Keratinocyte (primary cell): Measurements from ENCODE around the gene HSH2D. TPM values are rescaled to one million over a fixed set of nuclear protein-coding genes. Genes with fewer than 3 reads are reported as not detected.

Experiments
- DNase-seq: peaks from one replicate; pipeline ENCODE4 v3.0.0-alpha.2; 2011; ENCODE audit warnings: low read depth, missing footprints, low spot score
- FAIRE-seq: peaks from 2 replicates; lab custom pipeline; 2011; peaks lifted over from hg19 to GRCh38; lab: Jason Lieb, UNC
- H2AFZ ChIP-seq: 2 replicates; pipeline ENCODE4 v1.6.0; 2012; ENCODE audit warnings: low read length, control low read depth, inconsistent platforms; ENCODE audit not compliant: control insufficient read depth
- H3K27ac ChIP-seq: 2 replicates; pipeline ENCODE4 v1.5.1; 2011; ENCODE audit warnings: low read length; ENCODE audit not compliant: control insufficient read depth, insufficient read depth
- H3K27me3 ChIP-seq: 3 replicates; pipeline ENCODE4 v1.6.0; 2011; ENCODE audit warnings: low read length; ENCODE audit not compliant: control insufficient read depth, insufficient read depth; ENCODE audit errors: extremely low read depth
- H3K36me3 ChIP-seq, 2 experiments: 2 replicates in 1 of 2; 3 replicates in 1 of 2; pipeline ENCODE4 v1.5.1; 2011; ENCODE audit warnings: low read length in 2 of 2, mild to moderate bottlenecking in 1 of 2; ENCODE audit not compliant: control insufficient read depth in 2 of 2, insufficient read depth in 2 of 2; ENCODE audit errors: extremely low read depth in 1 of 2
- H3K4me1 ChIP-seq: 3 replicates; pipeline ENCODE4 v1.5.1; 2011; ENCODE audit warnings: low read length; ENCODE audit not compliant: control insufficient read depth, insufficient read depth; ENCODE audit errors: extremely low read depth
- H3K4me2 ChIP-seq: 3 replicates; pipeline ENCODE4 v1.6.0; 2011; ENCODE audit warnings: low read depth, low read length; ENCODE audit not compliant: control insufficient read depth, insufficient read depth; ENCODE audit errors: extremely low read depth
- H3K4me3 ChIP-seq, 3 experiments: fragments of 200-600 bp in 1 of 3; sonication (generic) in 1 of 3; 2 replicates in 2 of 3; 3 replicates in 1 of 3; pipeline ENCODE4 v1.5.1; 2011 to 2016; ENCODE audit warnings: low read length in 3 of 3, mild to moderate bottlenecking in 3 of 3, control low read depth in 2 of 3, inconsistent platforms in 1 of 3, low read depth in 1 of 3, mixed read lengths in 1 of 3, mixed run types in 1 of 3, moderate library complexity in 1 of 3; ENCODE audit not compliant: control insufficient read depth in 2 of 3, insufficient read depth in 2 of 3; ENCODE audit errors: extremely low read depth in 1 of 3
- H3K79me2 ChIP-seq: 2 replicates; pipeline ENCODE4 v1.6.0; 2012; ENCODE audit warnings: low read length; ENCODE audit not compliant: control insufficient read depth, insufficient read depth
- H3K9ac ChIP-seq: 3 replicates; pipeline ENCODE4 v1.6.0; 2011; ENCODE audit warnings: low read length; ENCODE audit not compliant: control insufficient read depth, insufficient read depth; ENCODE audit errors: extremely low read depth
- H3K9me1 ChIP-seq: 3 replicates; pipeline ENCODE4 v1.6.0; 2011; ENCODE audit warnings: low read length; ENCODE audit not compliant: control insufficient read depth, insufficient read depth; ENCODE audit errors: extremely low read depth
- H3K9me3 ChIP-seq: 2 replicates; pipeline ENCODE4 v1.5.1; 2012; ENCODE audit warnings: low read depth, low read length; ENCODE audit not compliant: control insufficient read depth
- H4K20me1 ChIP-seq: 3 replicates; pipeline ENCODE4 v1.6.0; 2011; ENCODE audit warnings: low read length; ENCODE audit not compliant: control insufficient read depth, insufficient read depth; ENCODE audit errors: extremely low read depth
- CTCF ChIP-seq, 3 experiments: IDR thresholded peaks in 1 of 3; conservative IDR thresholded peaks in 1 of 3; optimal IDR thresholded peaks in 1 of 3; 2 replicates in 2 of 3; 3 replicates in 1 of 3; pipeline versions ENCODE3 to v1.5.1; 2011; ENCODE audit warnings: low read length in 3 of 3, mild to moderate bottlenecking in 3 of 3, moderate library complexity in 2 of 3, control low read depth in 1 of 3, inconsistent platforms in 1 of 3; ENCODE audit not compliant: insufficient read depth in 2 of 3; ENCODE audit errors: extremely low read depth in 1 of 3
- EZH2 ChIP-seq: IDR thresholded peaks from one replicate; pipeline ENCODE4 v1.6.1; 2012; ENCODE audit warnings: inconsistent platforms, mild to moderate bottlenecking, low read length, moderate library complexity
- dilution Hi-C: fragments of 300-500 bp; cut with MboI; formaldehyde crosslinking; loops from one replicate; pipeline ENCODE4 v1.7.0; 2020; ENCODE audit warnings: low sequenced_read_pairs; ENCODE audit not compliant: extremely low pct_ligation_motif_present
- polyA plus RNA-seq, 5 experiments: library from polyadenylated mRNA; depleted of rRNA in 3 of 5; stranded (reverse) in 3 of 5; stranded (forward) in 1 of 5; unstranded in 1 of 5; fragments of >200 nt; gene quantifications; 1 replicate in 1 of 5; 2 replicates in 3 of 5; 3 replicates in 1 of 5; pipeline versions ENCODE4 v1.2.1 to v1.2.3, GENCODE V29; 2011 to 2012; ENCODE audit warnings: missing spikeins in 2 of 5, low read depth in 1 of 5, low replicate concordance in 1 of 5

Gene HSH2D
- polyA plus RNA-seq, 1 donor (not counting 4 experiments of a cell fraction or from before 2014, with no cell fraction given): 1.1 TPM

- Histone ChIP-seq H3K4me3 (no peak overlapping the region), H3K36me3 (no peaks in the 10 kb centered on the region), H3K9me3 (no peaks in the 10 kb centered on the region), H3K4me2 (no peak overlapping the region), H3K4me1 (peaks cover 11% of the 10 kb centered on the region), H3K9me1 (no peaks in the 10 kb centered on the region), H3K27me3 (no peaks in the 10 kb centered on the region), H3K79me2 (no peaks in the 10 kb centered on the region), H3K27ac (no peak overlapping the region), H3K9ac (no peak overlapping the region), H4K20me1 (no peaks in the 10 kb centered on the region), H2AFZ (no peak overlapping the region)
- FAIRE-seq (no peak), DNase-seq (no peak)
- dilution Hi-C loops: no loop called here
- TF ChIP-seq EZH2 (no peak), CTCF (optimal IDR thresholded peaks at IDR 0.05 in 1 of 3, IDR thresholded peaks at IDR 0.05 in 1 of 3, conservative IDR thresholded peaks at IDR 0.05 in 1 of 3; ENCODE audit: extremely low read depth in 1 of 3, insufficient read depth in 2 of 3, low read length in 3 of 3) (no peak)
These were observed 13.4 kb downstream of the HSH2D start for GRCh38 chr19:16156904-16157303.

DNA sequence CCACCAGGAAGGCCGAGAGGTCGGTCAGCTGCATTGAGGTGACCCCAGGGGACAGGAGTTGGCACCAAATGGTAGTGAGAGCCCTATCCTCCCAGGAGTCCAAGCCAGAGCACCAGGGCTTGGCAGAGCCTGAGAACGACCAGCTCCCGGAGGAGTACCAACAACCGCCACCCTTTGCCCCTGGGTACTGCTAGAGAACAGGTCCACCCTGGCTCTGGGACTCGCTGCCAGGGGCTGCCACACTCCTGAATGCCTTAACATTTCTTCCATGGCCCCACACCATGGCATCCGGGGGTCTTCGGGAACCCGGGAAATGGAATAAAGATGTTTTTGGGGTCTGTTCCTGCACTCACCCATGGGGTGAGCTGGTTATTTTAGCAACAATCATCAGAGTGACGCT lies 14.1 kb downstream of the HSH2D start:
- Histone ChIP-seq H3K79me2 (no peaks in the 10 kb centered on the region), H3K27me3 (no peaks in the 10 kb centered on the region), H4K20me1 (no peaks in the 10 kb centered on the region), H3K27ac (no peak overlapping the region), H3K9ac (no peak overlapping the region), H3K4me1 (peaks cover 11% of the 10 kb centered on the region), H3K4me3 (no peak overlapping the region), H3K4me2 (no peak overlapping the region), H2AFZ (no peak overlapping the region), H3K9me3 (no peaks in the 10 kb centered on the region), H3K9me1 (no peaks in the 10 kb centered on the region), H3K36me3 (no peaks in the 10 kb centered on the region)
- no peak for FAIRE-seq
- TF ChIP-seq CTCF (optimal IDR thresholded peaks at IDR 0.05 in 1 of 3, IDR thresholded peaks at IDR 0.05 in 1 of 3, conservative IDR thresholded peaks at IDR 0.05 in 1 of 3; ENCODE audit: extremely low read depth in 1 of 3, insufficient read depth in 2 of 3, low read length in 3 of 3) (no peak), EZH2 (no peak)
- dilution Hi-C loops: no loop called here
- no peak for DNase-seq
